OCI-LY7 (cell line): ENCODE data around the gene ACYP2.

Experiments
- EZH2phosphoT487 ChIP-seq: fragments of 200-600 bp; sonication (generic); IDR thresholded peaks from 2 replicates; pipeline ENCODE4 v1.6.1; 2018; ENCODE audit warnings: low read depth, borderline replicate concordance, mild to moderate bottlenecking, mixed run types, antibody characterized with exemption, low read length, moderate library complexity, mixed read lengths
- TF ChIP-seq, protein P1 (sequence below): fragments of 200-600 bp; sonication (generic); conservative IDR thresholded peaks from 2 replicates; pipeline ENCODE4 v1.5.1; 2014; ENCODE audit warnings: mild to moderate bottlenecking, antibody characterized with exemption, low read length, moderate library complexity, mixed read lengths

DNA sequence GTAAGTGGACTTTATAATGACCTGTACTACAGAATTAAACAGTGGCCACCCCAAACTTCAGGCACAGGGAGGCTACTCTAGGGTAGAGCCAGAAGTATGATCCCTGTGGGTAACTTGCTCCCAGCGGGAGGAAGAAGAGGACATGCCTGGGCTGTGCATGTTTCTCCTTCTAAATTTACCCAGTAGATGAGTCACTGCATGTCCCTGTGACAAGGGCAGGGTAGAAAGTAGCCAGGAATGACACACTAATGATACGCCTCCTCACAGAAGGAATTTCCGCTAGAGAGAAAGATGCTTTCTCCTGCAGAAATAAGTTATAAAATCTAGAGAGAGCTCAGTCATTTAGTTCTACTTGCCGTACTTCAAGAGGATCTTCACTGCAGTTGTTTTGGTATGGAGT lies 7.5 kb downstream of the ACYP2 start:
- TF ChIP-seq, protein P1, sequence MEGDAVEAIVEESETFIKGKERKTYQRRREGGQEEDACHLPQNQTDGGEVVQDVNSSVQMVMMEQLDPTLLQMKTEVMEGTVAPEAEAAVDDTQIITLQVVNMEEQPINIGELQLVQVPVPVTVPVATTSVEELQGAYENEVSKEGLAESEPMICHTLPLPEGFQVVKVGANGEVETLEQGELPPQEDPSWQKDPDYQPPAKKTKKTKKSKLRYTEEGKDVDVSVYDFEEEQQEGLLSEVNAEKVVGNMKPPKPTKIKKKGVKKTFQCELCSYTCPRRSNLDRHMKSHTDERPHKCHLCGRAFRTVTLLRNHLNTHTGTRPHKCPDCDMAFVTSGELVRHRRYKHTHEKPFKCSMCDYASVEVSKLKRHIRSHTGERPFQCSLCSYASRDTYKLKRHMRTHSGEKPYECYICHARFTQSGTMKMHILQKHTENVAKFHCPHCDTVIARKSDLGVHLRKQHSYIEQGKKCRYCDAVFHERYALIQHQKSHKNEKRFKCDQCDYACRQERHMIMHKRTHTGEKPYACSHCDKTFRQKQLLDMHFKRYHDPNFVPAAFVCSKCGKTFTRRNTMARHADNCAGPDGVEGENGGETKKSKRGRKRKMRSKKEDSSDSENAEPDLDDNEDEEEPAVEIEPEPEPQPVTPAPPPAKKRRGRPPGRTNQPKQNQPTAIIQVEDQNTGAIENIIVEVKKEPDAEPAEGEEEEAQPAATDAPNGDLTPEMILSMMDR = no peak
- TF ChIP-seq EZH2phosphoT487 = no peak
